HepG2 (cell line): ENCODE results near the gene ASPRV1. TPM values are rescaled to one million over a fixed set of nuclear protein-coding genes. Genes with fewer than 3 reads are reported as not detected.

ENCODE experiments used
- ATAC-seq: fragments of 200-7000 bp; cut with Tn5 transposase; 3 replicates; pipeline ENCODE4 v1.9.1; 2020; ENCODE audit warnings: mild to moderate bottlenecking, moderate library complexity
- BruUV-seq: library from RNA; stranded (reverse); fragments of 400-500 nt; replicated peaks from 2 replicates; lab custom pipeline; 2021; lab: Mats Ljungman, UMichigan
- CTCF ChIA-PET: fragments of 300-600 bp; formaldehyde crosslinking; extraction: SDS; loops from one replicate; lab custom pipeline; 2021; ENCODE audit warnings: low total read pairs, inconsistent platforms, low intra/inter-chr PET ratio; lab: Yijun Ruan, JAX
- POLR2A ChIA-PET: fragments of 350-600 bp; sonication (Branson Sonifier 250); formaldehyde crosslinking; loops from one replicate; lab custom pipeline; 2020; ENCODE audit warnings: antibody characterized with exemption, inconsistent platforms; lab: Yijun Ruan, JAX
- DNase-seq: peaks from one replicate; pipeline ENCODE4 v3.0.0-alpha.2; 2015; ENCODE audit warnings: low spot score
- FAIRE-seq: peaks from 3 replicates; lab custom pipeline; 2011; peaks lifted over from hg19 to GRCh38; lab: Jason Lieb, UNC
- H2AFZ ChIP-seq: one replicate; pipeline ENCODE4 v1.6.1; 2011; ENCODE audit warnings: low read length, inconsistent platforms
- H3K27ac ChIP-seq: fragments of 300-600 bp; 3 replicates; pipeline ENCODE4 v1.8.0; 2011; ENCODE audit warnings: mixed run types, mild to moderate bottlenecking, mixed read lengths, low read length, inconsistent platforms; ENCODE audit not compliant: insufficient read depth; ENCODE audit errors: extremely low read length
- H3K27me3 ChIP-seq, 2 experiments: fragments of 200-600 bp in 1 of 2; 2 replicates in 1 of 2; 3 replicates in 1 of 2; pipeline versions ENCODE4 v1.6.0 to v1.8.0; 2011; ENCODE audit warnings: low read length in 2 of 2, mild to moderate bottlenecking in 2 of 2, moderate library complexity in 2 of 2, inconsistent platforms in 1 of 2; ENCODE audit not compliant: insufficient read depth in 2 of 2, control insufficient read depth in 1 of 2
- H3K36me3 ChIP-seq, 2 experiments: fragments of 200-600 bp in 1 of 2; replicated peaks in 1 of 2; 2 replicates in 1 of 2; 3 replicates in 1 of 2; pipeline versions ENCODE4 v1.5.1 to v1.8.0; 2011; ENCODE audit warnings: low read length in 2 of 2, inconsistent platforms in 1 of 2; ENCODE audit not compliant: insufficient read depth in 2 of 2, control insufficient read depth in 1 of 2
- H3K4me1 ChIP-seq: 2 replicates; pipeline ENCODE4 v1.5.1; 2012; ENCODE audit warnings: low read length, inconsistent platforms; ENCODE audit not compliant: insufficient read depth
- H3K4me2 ChIP-seq: 2 replicates; pipeline ENCODE4 v1.6.0; 2011; ENCODE audit warnings: low read depth, low read length, inconsistent platforms
- H3K4me3 ChIP-seq, 3 experiments: fragments of 200-600 bp in 1 of 3; sonication (generic), shearing (Covaris generic) in 1 of 3; replicated peaks in 1 of 3; 2 replicates each; pipeline ENCODE4 v1.5.1; 2011 to 2016; ENCODE audit warnings: low read length in 3 of 3, inconsistent platforms in 2 of 3, low read depth in 2 of 3, mild to moderate bottlenecking in 2 of 3, control low read depth in 1 of 3, mixed read lengths in 1 of 3; ENCODE audit not compliant: insufficient read depth in 1 of 3
- H3K79me2 ChIP-seq: one replicate; pipeline ENCODE4 v1.6.1; 2011; ENCODE audit warnings: low read length, inconsistent platforms; ENCODE audit not compliant: insufficient read depth
- H3K9ac ChIP-seq: 2 replicates; pipeline ENCODE4 v1.6.0; 2011; ENCODE audit warnings: mild to moderate bottlenecking, low read depth, low read length, inconsistent platforms; ENCODE audit not compliant: insufficient read depth
- H3K9me3 ChIP-seq: 2 replicates; pipeline ENCODE4 v1.5.1; 2012; ENCODE audit warnings: mild to moderate bottlenecking, low read length
- H4K20me1 ChIP-seq: 2 replicates; pipeline ENCODE4 v1.6.0; 2011; ENCODE audit warnings: inconsistent platforms, mild to moderate bottlenecking, low read length, moderate library complexity; ENCODE audit not compliant: insufficient read depth
- MNT ChIP-seq: fragments of 450-650 bp; IDR thresholded peaks from 2 replicates; pipeline ENCODE4 v1.6.1; 2016
- THAP9 ChIP-seq: sonication (generic); formaldehyde crosslinking; IDR thresholded peaks from 2 replicates; pipeline ENCODE4; 2020; ENCODE audit warnings: missing genetic modification reagents, mild to moderate bottlenecking, borderline replicate concordance
- ZXDC ChIP-seq: sonication (generic); formaldehyde crosslinking; IDR thresholded peaks from 2 replicates; pipeline ENCODE4 v1.5.0; 2020; ENCODE audit warnings: mild to moderate bottlenecking, missing genetic modification reagents
- WGBS: methylation state at CpG from one replicate; pipeline ENCODE4 v1.1.6; 2017; ENCODE audit warnings: low lambda C conversion rate; 5-methylcytosine and 5-hydroxymethylcytosine counted together
- in situ Hi-C: cut with HindIII; loops from 2 replicates; pipeline ENCODE4 v1.10.0; 2017; ENCODE audit warnings: low pct_unique_long_range_greater_than_20kb; ENCODE audit not compliant: extremely low pct_ligation_motif_present
- intact Hi-C: fragments of 100-400 bp; cut with micrococcal nuclease; formaldehyde crosslinking; loops from one replicate; pipeline ENCODE4 v1.10.0; 2022; ENCODE audit not compliant: unreplicated experiment
- polyA plus RNA-seq, 8 experiments: library from polyadenylated mRNA; depleted of rRNA in 3 of 8; stranded (reverse) in 7 of 8; unstranded in 1 of 8; fragments of >200 nt; fragmentation: Illumina TruSeq in 4 of 8; extraction: Trizol in 4 of 8; gene quantifications; 2 replicates each; pipeline versions ENCODE4 v1.2.1 to v1.2.3, GENCODE V29; 2011 to 2016; ENCODE audit warnings: low read depth in 4 of 8, missing spikeins in 1 of 8, mixed read lengths in 1 of 8; ENCODE audit not compliant: insufficient read depth in 1 of 8
- total RNA-seq, 5 experiments: library from RNA; depleted of rRNA; stranded (reverse); fragments of >200 nt; fragmentation: Illumina TruSeq; extraction: Trizol; gene quantifications; 2 replicates each; pipeline ENCODE4 v1.2.3, GENCODE V29; 2016; ENCODE audit warnings: low read depth in 1 of 5
- TF ChIP-seq, protein P1 (sequence below): sonication (generic); formaldehyde crosslinking; IDR thresholded peaks from 2 replicates; pipeline ENCODE4 v1.4.0; 2020; ENCODE audit warnings: missing genetic modification reagents

ASPRV1 gene
- total and polyA plus RNA-seq, 2 of the 13 experiments (the other 11 are each of a cell fraction or from before 2014, with no cell fraction given): 0.40 to 0.48 TPM

GRCh38 chr2:69995511-69995910, 34.1 kb upstream of the ASPRV1 start:
- POLR2A ChIA-PET: no interaction called here
- intact Hi-C loops: no loop called here
- in situ Hi-C loops: no loop called here

More at GRCh38 chr2:69995511-69995910, 34.1 kb upstream of the ASPRV1 start:
- DNase-seq: no peak
- FAIRE-seq: no peak
- Histone ChIP-seq H3K27ac (no peak overlapping the region), H3K9me3 (no peaks in the 10 kb centered on the region), H3K4me2 (no peak overlapping the region)
- WGBS: 97% methylated on average over 3 of the region's 3 CpGs
- no TSS peak for BruUV-seq
- TF ChIP-seq ZXDC (CRISPR knock-in tag) (no peak), THAP9 (CRISPR knock-in tag) (no peak), MNT (no peak)
- TF ChIP-seq, protein P1, sequence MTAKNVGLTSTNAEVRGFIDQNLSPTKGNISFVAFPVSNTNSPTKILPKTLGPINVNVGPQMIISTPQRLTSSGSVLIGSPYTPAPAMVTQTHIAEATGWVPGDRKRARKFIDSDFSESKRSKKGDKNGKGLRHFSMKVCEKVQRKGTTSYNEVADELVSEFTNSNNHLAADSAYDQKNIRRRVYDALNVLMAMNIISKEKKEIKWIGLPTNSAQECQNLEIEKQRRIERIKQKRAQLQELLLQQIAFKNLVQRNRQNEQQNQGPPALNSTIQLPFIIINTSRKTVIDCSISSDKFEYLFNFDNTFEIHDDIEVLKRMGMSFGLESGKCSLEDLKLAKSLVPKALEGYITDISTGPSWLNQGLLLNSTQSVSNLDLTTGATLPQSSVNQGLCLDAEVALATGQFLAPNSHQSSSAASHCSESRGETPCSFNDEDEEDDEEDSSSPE (CRISPR knock-in tag): no peak
- TF ChIP-seq, all 625 proteins: peak for 0
- Histone ChIP-seq H3K4me3 (no peak overlapping the region), H3K36me3 (no peaks in the 10 kb centered on the region), H3K79me2 (no peaks in the 10 kb centered on the region), H4K20me1 (no peaks in the 10 kb centered on the region), H2AFZ (no peak overlapping the region), H3K9ac (no peak overlapping the region), H3K4me1 (peaks cover 22% of the 10 kb centered on the region), H3K27me3 (no peaks in the 10 kb centered on the region)
- CTCF ChIA-PET: no interaction called here
- no peak for ATAC-seq
